Urinary bladder (tissue), 4 donors: Measurements from ENCODE around the gene WDR88. TPM values are rescaled to one million over a fixed set of nuclear protein-coding genes. Genes with fewer than 3 reads are reported as not detected.
"Not testable (repeated sequence)": the region's sequence is repeated elsewhere in the genome, so short reads cannot be mapped to it uniquely, and the experiment has no call there.

ENCODE experiments used
- DNase-seq: peaks from one replicate; pipeline ENCODE4 v3.0.0-alpha.2; 2015; ENCODE audit errors: extremely low spot score
- H3K27ac ChIP-seq: one replicate; pipeline ENCODE4 v1.5.1; 2013; ENCODE audit warnings: low read depth, mild to moderate bottlenecking, moderate library complexity
- H3K36me3 ChIP-seq: one replicate; pipeline ENCODE4 v1.6.1; 2013; ENCODE audit warnings: mild to moderate bottlenecking, moderate library complexity; ENCODE audit not compliant: insufficient read depth
- H3K4me1 ChIP-seq: one replicate; pipeline ENCODE4 v1.6.1; 2013; ENCODE audit warnings: mild to moderate bottlenecking, moderate library complexity; ENCODE audit not compliant: insufficient read depth
- H3K4me3 ChIP-seq: one replicate; pipeline ENCODE4 v1.5.1; 2013; ENCODE audit warnings: low read depth, low read length
- WGBS: extraction: QIAGEN DNeasy Blood & Tissue Kit; methylation state at CpG from one replicate; pipeline ENCODE4 v1.1.7; 2013; 5-methylcytosine and 5-hydroxymethylcytosine counted together
- polyA plus RNA-seq: library from polyadenylated mRNA; stranded (reverse); fragments of 200-250 nt; gene quantifications from one replicate; pipeline ENCODE4 v1.2.3, GENCODE V29; 2013
- total RNA-seq: library from RNA; depleted of rRNA; stranded (reverse); fragments of >200 nt; gene quantifications from one replicate; pipeline ENCODE4 v1.2.3, GENCODE V29; 2014
- donor health status: healthy with polysubstance abuse.
- donor health status: healthy.

The WDR88 gene
- total and polyA plus RNA-seq, 2 donors, result not detected

GRCh38 chr19:33166037-33166436, 34.1 kb downstream of the WDR88 start:
- H3K4me3 ChIP-seq, H3K4me1 ChIP-seq, DNase-seq, H3K36me3 ChIP-seq, H3K27ac ChIP-seq: not testable (repeated sequence)
- WGBS, result 73% methylated on average over 6 of the region's 6 CpGs

GRCh38 chr19:33167438-33167837, 35.5 kb downstream of the WDR88 start:
- WGBS, result 97% methylated on average over 1 of the region's 1 CpG

GRCh38 chr19:33168528-33168927, 36.6 kb downstream of the WDR88 start:
- H3K4me1 ChIP-seq, result no peaks in the 10 kb centered on the region

More at GRCh38 chr19:33167438-33167837, 35.5 kb downstream of the WDR88 start:
- H3K4me3 ChIP-seq, result no peak overlapping the region
- H3K27ac ChIP-seq, result no peak overlapping the region
- no peak for DNase-seq
- H3K36me3 ChIP-seq, result no peaks in the 10 kb centered on the region
- no peaks in the 10 kb centered on the region for H3K4me1 ChIP-seq

GRCh38 chr19:33171222-33171795, 39.4 kb downstream of the WDR88 start:
- no peak overlapping the region for H3K4me3 ChIP-seq
- H3K27ac ChIP-seq, result no peak overlapping the region
- H3K36me3 ChIP-seq, result no peaks in the 10 kb centered on the region
- DNase-seq, result no peak
- 91% methylated on average over 1 of the region's 1 CpG for WGBS
- no peaks in the 10 kb centered on the region for H3K4me1 ChIP-seq

More at GRCh38 chr19:33168528-33168927, 36.6 kb downstream of the WDR88 start:
- no peak overlapping the region for H3K4me3 ChIP-seq
- H3K27ac ChIP-seq, result no peak overlapping the region
- no peak for DNase-seq
- WGBS, result 89% methylated on average over 1 of the region's 1 CpG
- H3K36me3 ChIP-seq, result no peaks in the 10 kb centered on the region

GRCh38 chr19:33171916-33172359, 40.0 kb downstream of the WDR88 start:
- Histone ChIP-seq H3K36me3 (no peaks in the 10 kb centered on the region), H3K27ac (no peak overlapping the region), H3K4me1 (no peaks in the 10 kb centered on the region), H3K4me3 (no peak overlapping the region)
- 72% methylated on average over 6 of the region's 6 CpGs for WGBS
- no peak for DNase-seq

GRCh38 chr19:33174186-33174585, 42.3 kb downstream of the WDR88 start:
- no peak for DNase-seq
- Histone ChIP-seq H3K36me3 (no peaks in the 10 kb centered on the region), H3K4me1 (no peaks in the 10 kb centered on the region), H3K4me3 (no peak overlapping the region), H3K27ac (no peak overlapping the region)
- 71% methylated on average over 5 of the region's 5 CpGs for WGBS

GRCh38 chr19:33175156-33175782, 43.4 kb downstream of the WDR88 start:
- 92% methylated on average over 10 of the region's 10 CpGs for WGBS
- Histone ChIP-seq H3K36me3 (no peaks in the 10 kb centered on the region), H3K27ac (no peak overlapping the region), H3K4me3 (no peak overlapping the region), H3K4me1 (no peaks in the 10 kb centered on the region)
- DNase-seq, result no peak

GRCh38 chr19:33175886-33176669, 44.2 kb downstream of the WDR88 start:
- DNase-seq, result no peak
- no peaks in the 10 kb centered on the region for H3K4me1 ChIP-seq
- peak overlapping the region; percentile 94 for H3K27ac ChIP-seq
- H3K36me3 ChIP-seq, result no peaks in the 10 kb centered on the region
- H3K4me3 ChIP-seq, result peak overlapping the region; percentile 67
- WGBS, result 10% methylated on average over 25 of the region's 25 CpGs

- peak overlapping the region; percentile 67 for H3K4me3 ChIP-seq
- WGBS, result under 1% methylated on average over 65 of the region's 65 CpGs
- peak; percentile 97 for DNase-seq
- no peaks in the 10 kb centered on the region for H3K36me3 ChIP-seq
- H3K27ac ChIP-seq, result peak overlapping the region; percentile 94
- no peaks in the 10 kb centered on the region for H3K4me1 ChIP-seq
These were observed 44.9 kb downstream of the WDR88 start for GRCh38 chr19:33176670-33177416.

- Histone ChIP-seq H3K36me3 (no peaks in the 10 kb centered on the region), H3K4me3 (peak overlapping the region; percentile 33), H3K4me1 (no peaks in the 10 kb centered on the region), H3K27ac (peak overlapping the region; percentile 78)
- WGBS, result under 1% methylated on average over 38 of the region's 38 CpGs
- DNase-seq, result no peak
These were observed 45.6 kb downstream of the WDR88 start for GRCh38 chr19:33177417-33177979.

GRCh38 chr19:33186431-33187182, 54.7 kb downstream of the WDR88 start:
- no peaks in the 10 kb centered on the region for H3K36me3 ChIP-seq
- no peak overlapping the region for H3K4me3 ChIP-seq
- H3K27ac ChIP-seq, result no peak overlapping the region
- WGBS, result 63% methylated on average over 11 of the region's 11 CpGs
- no peak for DNase-seq
- no peaks in the 10 kb centered on the region for H3K4me1 ChIP-seq

GRCh38 chr19:33187183-33187540, 55.2 kb downstream of the WDR88 start:
- Histone ChIP-seq H3K36me3 (no peaks in the 10 kb centered on the region), H3K27ac (no peak overlapping the region), H3K4me3 (no peak overlapping the region), H3K4me1 (no peaks in the 10 kb centered on the region)
- 66% methylated on average over 8 of the region's 8 CpGs for WGBS
- no peak for DNase-seq

GRCh38 chr19:33189453-33189852, 57.5 kb downstream of the WDR88 start:
- WGBS, result 0% methylated on average over 1 of the region's 1 CpG
- Histone ChIP-seq H3K4me3 (no peak overlapping the region), H3K4me1 (no peaks in the 10 kb centered on the region), H3K36me3 (no peaks in the 10 kb centered on the region), H3K27ac (no peak overlapping the region)
- DNase-seq, result no peak
